NCI-H748 treated with DMSO at 0.1 percent for 48 hours (cell line): ENCODE data around the gene ACAT2.
"Not testable (repeated sequence)": the region's sequence is repeated elsewhere in the genome, so short reads cannot be mapped to it uniquely, and the experiment has no call there.

Experiments used
- DNase-seq: peaks from one replicate; lab custom pipeline; 2025; lab: John Stamatoyannopoulos, UW

Gene ACAT2

DNA sequence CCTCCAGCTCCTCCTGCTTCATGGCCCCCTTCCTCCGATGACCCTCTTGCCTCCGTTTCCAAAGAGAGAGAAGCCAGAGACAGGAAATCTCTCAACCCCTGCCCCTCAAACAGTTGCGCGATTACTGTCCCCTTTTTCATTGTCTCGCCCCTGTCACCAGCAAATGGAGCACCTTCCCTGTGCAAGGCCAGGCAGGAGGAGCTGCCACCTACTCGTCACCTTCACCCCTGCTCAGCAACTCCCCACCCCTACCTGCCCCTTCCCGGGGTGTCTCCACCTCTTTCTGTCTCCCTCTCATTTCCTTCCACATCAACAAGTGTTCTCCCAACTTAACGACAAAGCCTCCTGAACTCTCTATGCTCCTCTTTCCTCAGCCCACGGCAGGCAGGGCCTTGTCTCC lies 51.9 kb downstream of the ACAT2 start:
- no peak for DNase-seq

DNA sequence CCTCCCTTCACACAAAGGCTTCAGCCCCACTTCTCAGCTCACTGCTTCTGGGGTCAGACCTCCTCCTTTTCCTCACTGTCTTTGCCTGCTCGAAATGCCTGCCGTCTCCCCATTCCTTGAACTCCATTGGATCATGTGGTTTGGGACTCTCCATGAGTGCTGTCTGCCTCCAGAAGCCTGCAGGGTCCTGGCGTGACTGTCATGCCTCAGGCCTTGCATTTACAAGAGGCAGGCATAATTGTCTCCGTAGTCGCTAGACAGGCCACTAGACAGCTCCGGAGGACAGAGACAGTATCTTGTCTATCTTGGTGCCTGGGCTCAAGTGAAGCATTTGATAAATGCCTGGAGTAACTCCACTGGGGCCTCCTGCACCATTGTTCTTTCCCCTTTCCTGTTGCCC lies 53.6 kb downstream of the ACAT2 start:
- no peak for DNase-seq

DNA sequence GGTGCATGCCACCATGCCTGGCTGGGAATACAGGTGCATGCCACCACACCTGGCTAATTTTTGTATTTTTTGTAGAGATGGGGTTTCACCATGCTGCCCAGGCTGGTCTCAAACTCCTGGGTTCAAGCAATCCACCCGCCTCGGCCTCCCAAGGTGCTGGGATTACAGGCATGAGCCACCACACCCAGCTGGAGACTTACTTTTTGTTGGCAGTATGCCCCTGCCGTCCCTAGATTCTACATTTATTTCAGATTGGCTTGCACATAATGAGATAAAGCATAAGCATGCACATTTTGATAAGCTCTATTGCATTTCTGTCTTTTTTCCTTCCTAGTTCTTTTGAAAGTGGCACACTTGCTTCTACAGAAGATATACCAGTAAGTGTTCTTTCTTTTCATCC lies 54.9 kb downstream of the ACAT2 start:
- not testable (repeated sequence) for DNase-seq

DNA sequence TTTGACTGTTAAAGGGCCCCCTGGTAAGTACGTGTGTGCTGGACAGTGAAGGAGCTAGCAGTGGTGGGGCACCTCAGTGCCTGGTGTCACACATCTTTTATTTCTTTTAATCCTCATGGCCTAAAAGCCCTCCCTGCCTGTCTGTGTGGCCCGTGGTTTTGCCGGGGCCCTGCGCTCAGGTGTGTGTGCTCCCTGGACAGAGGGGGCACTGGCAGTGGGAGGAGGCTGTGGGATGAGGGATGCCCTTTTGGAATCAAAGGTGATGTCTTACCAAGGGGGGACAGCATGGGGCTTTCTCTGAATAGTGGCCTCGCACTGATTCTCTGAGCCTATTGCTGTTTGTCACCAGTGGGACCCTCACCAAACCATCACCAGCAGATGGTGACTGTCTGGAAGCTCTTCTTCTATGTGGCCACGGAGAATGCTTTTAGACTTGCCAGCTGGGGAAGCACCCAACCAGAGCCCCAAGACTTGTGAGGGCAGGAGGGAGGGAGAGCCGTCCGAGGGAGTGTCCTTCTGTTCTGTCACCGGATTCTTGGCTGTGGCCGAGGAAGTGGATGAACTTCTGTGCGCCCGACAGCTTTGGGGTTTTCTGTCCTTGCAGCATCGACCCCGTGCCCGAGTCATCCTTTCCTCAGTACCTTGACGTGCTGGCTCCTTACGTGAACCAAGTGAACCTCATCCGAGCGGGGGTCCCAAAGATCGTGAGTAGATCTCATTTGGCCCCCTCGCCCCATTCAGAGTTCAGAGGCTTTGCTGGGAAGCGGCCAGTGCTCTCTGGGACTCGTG lies 56.3 kb downstream of the ACAT2 start:
- DNase-seq = no peak

DNA sequence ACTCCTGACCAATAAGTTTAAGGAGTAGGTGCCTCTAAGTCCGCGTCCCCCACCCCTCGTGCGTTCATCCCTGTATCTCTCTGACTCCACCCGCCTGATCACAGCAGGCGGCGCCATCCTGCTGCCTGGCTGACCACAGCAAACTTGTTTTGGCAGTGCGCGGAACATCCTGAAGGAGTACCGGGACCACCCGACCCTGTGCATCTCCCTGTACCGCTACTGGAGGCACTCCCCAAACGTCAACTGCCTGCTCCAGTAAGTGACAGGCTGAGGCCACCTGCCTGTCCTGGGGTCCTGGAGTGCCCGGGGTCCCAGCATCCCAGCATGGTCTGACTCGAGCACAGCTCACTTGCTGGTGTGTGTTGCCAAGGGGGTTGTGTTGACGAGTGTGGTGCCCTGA lies 57.3 kb downstream of the ACAT2 start:
- DNase-seq = no peak

DNA sequence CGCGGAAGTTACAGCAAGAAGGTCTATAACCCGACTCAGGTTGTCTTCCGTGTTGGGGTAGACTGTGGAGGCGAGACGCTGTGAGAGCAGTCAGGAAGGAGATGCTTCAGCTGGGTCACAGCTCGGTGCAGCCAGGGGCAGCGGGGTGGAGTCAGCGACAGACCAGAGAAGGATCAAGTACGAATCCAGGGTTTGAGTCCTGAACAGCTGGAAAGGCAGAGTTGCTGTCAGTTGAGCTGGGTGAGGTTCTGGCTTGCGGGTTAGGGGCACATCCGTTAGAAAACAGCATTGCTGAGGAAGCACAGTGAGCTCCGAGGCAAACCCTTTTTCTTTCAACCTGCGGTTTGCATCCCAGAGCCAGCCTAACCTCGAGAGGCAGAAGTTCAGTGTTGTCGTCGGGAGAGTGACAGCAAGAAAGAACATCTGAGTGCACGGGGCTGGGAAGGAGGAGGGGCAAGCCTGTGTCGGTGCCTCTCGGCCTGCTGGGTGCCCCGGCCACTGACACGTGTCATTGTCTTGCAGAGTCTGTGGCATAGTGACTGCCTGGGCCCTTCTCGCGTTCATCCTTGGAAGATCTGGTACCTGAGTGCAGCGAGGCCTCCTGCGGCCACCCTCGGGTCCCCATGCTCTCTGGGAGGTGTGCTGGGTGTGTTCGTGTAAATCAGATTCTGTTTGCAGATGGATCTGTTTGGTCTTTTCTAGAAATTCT lies 58.2 kb downstream of the ACAT2 start:
- DNase-seq = no peak

DNA sequence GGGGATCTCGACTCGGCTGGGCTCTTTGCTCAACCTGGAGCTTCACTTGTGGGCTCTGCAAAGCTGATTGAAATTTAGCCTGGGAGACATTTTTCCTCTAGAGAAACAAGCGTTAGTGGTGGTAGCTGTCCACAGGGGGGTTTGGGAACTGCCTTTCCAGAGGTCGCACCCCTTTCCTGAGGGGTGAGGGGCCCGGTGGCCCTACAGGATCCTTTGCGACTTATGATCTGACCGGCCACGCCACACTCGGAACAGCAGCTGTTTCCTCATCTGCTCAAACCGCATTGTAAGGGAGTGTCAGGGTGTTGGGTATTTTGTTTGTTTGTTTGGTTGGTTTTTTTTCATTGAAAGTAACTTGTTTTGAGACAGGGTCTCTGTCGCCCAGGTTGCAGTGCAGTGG lies 59.3 kb downstream of the ACAT2 start:
- DNase-seq = no peak

DNA sequence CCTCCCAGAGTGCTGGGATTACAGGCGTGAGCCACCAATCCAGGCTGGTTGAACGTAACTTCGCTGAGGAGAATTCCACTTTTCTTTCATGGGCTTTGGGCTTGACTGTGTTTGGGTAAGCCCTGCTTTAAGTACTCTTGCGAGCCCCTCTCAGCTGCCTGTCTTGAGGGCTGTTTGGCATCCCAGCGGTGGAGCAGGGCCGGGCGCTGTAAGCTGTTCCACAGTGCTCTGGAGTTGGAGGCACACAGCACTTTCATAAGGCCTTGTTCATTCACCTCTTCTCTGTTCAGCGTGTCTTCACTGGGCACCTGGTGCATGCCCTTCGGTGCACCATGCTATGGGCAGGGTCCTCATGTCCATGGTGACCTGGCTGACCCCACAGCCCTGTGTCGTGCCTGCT lies 59.9 kb downstream of the ACAT2 start:
- no peak for DNase-seq

DNA sequence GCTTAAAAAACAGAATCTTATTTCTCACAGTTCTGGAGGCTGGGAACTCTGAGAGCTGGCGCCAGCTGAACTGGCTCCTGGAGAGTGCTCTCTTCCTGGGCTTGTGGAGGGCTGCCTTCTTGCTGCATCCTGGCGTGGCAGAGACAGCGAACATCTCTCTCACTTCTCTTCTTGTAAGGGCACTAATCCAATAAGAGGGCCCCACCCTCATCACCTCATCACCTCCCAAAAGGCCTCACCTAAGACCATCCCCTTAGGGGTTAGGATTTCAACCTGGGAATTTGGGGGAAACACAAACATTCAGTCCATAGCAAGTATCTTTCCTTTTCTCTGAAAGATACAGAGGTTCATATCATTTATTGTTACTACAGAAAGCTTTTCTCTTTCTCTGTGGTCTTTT lies 62.1 kb downstream of the ACAT2 start:
- no peak for DNase-seq

DNA sequence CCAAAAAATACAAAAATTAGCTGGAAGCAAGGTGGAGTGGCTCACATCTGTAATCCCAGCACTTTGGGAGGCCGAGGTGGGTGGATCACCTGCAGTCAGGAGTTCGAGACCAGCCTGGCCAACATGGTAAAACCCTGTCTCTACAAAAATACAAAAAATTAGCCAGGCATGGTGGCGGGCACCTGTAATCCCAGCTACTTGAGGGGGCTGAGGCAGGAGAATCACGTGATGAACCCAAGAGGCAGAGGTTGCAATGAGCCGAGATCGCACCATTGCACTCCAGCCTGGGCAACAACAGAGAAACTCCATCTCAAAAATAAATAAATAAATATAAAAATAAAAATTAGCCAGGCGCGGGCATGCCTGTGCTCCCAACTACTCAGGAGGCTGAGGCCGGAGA lies 62.8 kb downstream of the ACAT2 start:
- DNase-seq = not testable (repeated sequence)

DNA sequence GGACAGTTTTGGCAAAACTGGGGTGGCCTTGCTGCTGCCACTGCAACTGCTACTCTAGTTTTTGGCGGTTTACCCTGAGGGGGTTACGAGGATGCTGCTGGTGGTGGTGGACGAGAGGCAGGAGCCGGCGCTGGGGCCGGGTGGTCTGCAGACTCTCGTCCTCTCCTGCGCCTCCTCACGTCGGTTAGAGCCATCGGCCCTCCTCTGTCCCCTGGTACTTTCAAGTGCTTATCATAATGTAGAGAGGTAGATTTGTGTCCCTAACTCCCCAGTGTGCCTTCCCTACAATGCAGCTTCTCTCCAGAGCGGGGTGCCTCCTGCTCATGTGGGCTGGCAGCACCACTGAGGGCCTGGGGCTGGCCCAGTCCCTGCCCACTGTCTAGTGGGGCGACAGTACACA lies 64.2 kb downstream of the ACAT2 start:
- no peak for DNase-seq

DNA sequence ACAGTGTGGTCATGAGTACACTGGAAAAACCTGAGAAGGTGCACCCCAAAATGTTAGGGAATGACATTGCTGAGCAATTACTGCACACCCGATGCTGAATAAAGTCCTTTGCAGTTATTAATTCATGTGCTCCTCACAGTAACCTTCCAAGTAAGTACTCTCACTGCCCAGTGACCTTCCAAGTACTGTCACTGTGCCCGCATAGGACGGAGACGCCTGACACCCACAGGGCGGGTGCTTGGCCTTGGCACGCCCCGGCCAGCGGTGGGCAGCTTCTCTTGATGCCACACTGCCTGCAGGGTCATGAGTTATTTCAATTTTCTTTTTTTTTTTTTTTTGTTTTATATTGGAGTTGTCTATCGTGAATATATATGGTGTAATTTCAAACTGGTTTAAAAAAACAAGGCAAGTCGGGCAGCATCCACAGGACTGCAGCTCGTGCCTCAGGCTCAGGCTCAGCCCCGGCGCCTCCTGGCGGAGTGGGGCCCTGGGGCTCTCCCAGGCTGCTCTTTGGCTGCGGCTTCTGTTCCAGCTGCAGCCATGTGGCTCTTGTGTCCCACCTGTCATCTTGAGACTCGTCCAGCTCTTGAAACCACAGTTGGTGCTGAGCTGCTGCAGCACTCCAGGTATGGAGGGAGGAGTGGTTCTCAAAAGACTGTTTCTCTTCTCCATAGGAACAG lies 65.3 kb downstream of the ACAT2 start:
- DNase-seq = no peak

DNA sequence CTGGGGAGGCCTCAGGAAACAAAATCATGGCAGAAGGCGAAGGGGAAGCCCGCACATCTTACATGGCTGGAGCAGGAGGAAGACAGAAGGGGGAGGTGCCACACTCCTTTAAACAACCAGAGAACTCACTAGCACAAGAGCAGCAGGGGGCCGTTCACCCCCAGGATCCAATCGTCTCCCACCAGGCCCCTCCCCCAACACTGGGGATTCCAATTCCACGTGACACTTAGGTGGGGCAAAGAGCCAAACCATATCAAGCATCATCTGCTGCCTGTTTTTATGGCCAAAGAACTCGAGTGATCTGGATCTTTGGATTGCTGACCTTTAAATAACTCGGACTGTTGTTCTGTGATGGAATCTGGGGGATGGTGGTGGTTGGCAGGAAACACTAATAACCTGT lies 66.2 kb downstream of the ACAT2 start:
- DNase-seq = no peak
